ENCODE measurements around the gene SOX9.

The SOX9 gene

DNA sequence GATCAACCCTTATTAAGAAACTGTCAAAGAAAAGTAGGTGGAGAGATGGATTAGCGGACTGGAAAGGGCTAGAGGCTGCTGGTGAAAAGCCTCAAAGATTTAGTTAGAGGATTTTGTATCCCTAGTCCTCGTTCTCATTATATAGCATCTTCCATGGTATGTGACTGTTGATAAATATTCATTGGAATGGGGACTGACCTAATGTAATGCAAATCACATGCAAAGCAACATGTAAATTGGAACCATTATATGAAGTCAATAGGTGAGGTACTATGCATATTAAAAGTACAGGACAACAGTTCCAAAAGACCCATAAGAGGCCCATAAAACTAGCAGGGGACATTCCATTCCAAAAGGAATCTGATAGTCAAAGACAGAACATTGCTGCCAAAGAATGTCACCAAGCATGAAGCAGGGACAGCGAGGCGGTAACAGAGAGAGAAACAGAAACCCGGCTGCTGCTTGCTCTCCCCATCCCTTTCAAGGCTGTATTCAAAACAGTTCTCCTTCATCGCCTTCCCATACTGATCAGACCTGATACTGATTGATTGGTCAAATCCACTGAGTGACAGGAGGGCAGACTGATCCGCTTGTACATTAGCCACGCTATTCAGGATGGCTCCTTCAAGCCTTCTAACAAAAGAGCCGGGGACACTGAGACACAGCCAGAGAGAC lies 44.5 kb downstream of the SOX9 start:
- no peak for DNase-seq

DNA sequence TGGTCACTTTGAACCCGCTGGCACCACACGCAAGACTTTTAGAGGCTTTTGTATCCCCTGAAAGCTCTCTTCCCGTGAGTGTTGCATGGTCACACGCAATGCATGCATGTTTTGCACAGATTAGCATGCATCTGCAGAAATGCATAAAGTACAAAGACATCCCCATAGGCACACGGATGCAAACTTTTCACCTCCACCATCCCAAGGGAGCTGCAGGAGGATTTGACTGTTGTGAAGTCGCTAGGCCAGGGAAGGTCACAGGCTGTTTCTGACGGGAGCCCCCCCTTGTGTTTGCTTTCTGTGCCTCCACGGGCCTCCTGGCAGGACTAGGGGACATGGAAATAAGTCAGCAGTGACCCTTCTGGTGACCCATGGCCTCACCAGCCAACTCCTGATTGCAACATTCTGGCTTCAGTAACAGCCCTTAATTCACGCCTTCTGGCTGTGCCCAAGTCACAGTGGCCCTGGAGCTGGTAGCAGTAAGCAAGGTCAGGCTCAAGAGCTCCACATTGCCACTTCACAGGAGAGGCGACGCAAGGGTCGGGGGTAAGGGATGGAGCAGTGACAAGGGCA lies 45.1 kb downstream of the SOX9 start:
- no peak for DNase-seq

DNA sequence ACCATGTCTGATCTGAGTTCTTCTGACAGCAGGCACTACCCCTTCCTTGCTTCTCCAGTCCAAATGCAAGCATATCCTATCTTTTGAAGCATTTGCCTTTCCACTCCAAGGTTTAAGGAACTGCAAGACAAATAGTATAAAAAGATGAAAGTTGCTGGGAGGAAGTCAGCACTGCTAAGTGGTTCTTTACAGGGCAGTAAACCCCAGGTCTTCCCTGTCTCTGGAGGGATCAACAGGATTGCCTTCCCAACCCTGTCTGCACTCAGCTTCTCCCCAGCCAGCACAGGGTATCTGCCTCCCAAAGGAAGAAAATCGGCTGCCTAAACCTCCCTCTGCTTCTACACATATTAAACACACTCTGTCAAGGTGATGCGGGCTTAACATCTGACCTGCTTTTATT lies 46.8 kb downstream of the SOX9 start:
- no peak for DNase-seq

DNA sequence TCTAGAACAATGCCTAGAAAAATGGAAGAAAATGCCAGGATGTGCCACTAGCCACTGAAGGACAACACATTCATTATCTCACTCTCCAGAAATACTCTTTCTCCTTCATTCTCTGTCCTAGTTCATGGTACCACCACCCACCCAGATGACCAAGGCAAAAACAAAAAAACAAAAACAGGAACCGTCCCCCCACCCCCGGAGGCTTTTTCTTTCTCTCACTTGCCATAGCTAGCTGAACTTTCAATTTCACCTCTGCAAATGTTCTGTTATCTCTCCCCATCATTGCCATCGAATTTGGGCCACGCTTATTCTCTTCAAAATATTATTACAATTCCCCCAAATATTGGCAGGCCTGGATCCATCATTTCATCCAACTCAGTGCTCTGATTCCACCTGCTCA lies 49.0 kb downstream of the SOX9 start:
- no peak for DNase-seq

DNA sequence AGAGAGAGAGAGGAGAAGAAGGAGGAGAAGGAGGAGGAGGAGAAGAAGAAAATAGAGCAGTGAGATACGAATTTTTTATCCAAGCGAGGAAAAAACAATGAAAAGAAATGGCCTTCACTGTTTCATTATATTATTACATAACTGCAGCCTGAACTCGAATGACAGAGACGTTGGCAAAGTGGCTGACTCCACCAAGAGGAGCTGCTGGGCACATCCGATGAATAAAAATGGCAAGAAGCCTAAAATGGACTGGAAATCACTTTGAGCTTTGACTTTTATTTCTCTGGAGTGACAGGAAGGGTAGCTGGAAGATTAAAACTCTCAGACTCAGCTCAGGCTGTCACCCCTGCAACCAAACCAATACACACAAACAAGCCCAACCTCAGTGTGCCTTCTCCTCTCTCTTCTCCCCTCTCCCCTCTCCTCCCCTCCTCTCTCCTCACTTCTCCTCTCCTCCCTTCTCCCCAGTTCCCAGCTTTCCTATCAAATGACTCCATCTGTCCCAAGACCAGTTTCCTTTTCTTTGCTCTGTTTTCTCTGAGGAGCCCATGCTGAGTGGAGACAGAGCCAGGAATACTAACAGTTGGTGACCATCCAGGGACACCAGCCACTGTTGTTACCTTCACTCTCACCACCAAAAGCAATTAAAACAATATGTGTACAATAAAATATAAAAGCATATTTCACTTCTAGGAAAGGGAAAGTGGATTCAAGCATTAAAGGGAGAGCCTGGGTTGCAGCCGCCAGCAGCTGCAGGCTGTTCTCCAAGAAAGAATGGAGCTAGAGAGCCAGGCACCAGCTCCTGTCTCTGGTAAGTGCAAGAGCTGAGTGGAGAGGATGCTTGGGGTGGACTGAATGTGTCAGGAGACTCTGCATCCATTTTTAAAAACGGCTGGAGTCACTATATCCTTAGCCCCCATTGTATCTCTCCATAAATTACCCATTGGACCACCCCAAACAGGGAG lies 51.2 kb downstream of the SOX9 start:
- DNase-seq = no peak

DNA sequence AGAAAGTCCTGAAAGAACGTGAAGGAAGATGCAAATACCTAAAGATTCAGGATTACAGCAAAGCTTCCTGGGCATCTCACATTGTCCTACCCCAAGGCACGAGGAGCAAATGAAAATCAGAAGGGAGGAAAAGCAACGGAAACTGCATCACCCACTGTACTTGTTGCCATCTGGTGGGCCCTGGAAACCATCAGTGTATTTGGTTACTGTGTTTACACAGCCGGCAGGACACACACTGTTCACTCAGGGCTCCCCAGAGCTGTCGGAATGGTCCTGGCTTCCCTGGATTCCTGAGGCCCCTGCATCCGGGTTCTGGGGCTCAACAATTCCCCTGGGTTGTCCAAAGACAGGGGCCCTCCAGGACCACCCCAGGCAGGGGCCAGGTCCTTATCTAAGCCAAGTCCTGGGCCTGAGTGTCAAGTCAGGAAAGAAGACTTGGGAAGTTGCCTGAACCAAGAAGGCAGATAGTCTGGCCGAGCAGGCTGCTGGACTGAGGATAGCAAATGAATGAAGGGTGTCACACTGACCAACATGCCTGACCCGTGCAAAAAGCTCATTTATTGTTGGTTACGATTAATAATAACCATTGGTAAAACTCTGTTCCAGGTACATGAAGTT lies 52.8 kb downstream of the SOX9 start:
- no peak for DNase-seq

DNA sequence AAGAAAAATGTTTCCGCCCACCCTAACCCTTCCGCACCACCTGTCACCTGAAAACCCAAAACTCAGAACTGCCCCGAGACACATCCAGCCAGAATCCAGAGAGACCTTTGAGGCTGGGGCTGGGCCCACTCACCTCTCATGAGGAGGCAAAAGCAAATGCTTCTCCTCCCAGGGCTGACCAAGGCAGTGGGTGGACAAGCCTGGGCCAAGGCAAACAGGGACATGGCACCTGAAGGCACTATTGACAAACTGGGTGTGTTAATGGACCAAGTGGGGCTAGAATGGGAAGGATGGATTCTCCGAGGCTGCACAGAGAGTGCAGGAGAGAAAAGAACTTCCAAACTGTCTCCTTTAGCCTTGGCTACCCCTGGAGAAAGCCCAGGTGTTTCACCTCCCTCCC lies 54.4 kb downstream of the SOX9 start:
- DNase-seq = no peak
